H9 (cell line): Measurements from ENCODE around the gene TRABD. TPM values are rescaled to one million over a fixed set of nuclear protein-coding genes. Genes with fewer than 3 reads are reported as not detected.
A peak's percentile ranks its signal among the peaks of the same experiment; 100 is the strongest.

Experiments used
- DNase-seq: peaks from one replicate; pipeline ENCODE4 v3.0.0-alpha.2; 2017
- H2AFZ ChIP-seq: one replicate; pipeline ENCODE4 v1.6.1; 2013; ENCODE audit warnings: mild to moderate bottlenecking, low read length, control low read depth, moderate library complexity
- H2AK5ac ChIP-seq: 2 replicates; pipeline ENCODE4 v1.6.1; 2013; ENCODE audit warnings: low read length, control low read depth, mixed read lengths; ENCODE audit not compliant: insufficient read length
- H2BK120ac ChIP-seq: one replicate; pipeline ENCODE4 v1.6.1; 2013; ENCODE audit warnings: low read depth, mild to moderate bottlenecking, low read length, control low read depth, inconsistent platforms; ENCODE audit not compliant: poor library complexity, severe bottlenecking
- H2BK12ac ChIP-seq: 2 replicates; pipeline ENCODE4 v1.6.1; 2013; ENCODE audit warnings: low read length, control low read depth, mixed read lengths, low read depth; ENCODE audit not compliant: insufficient read length
- H2BK15ac ChIP-seq: 2 replicates; pipeline ENCODE4 v1.6.1; 2013; ENCODE audit warnings: low read depth, low read length, control low read depth
- H2BK20ac ChIP-seq: one replicate; pipeline ENCODE4 v1.6.1; 2013; ENCODE audit warnings: low read depth, mild to moderate bottlenecking, low read length, control low read depth, inconsistent platforms; ENCODE audit not compliant: poor library complexity, severe bottlenecking
- H2BK5ac ChIP-seq: 2 replicates; pipeline ENCODE4 v1.6.1; 2013; ENCODE audit warnings: low read length, control low read depth, mixed read lengths; ENCODE audit not compliant: insufficient read length
- H3K14ac ChIP-seq: 2 replicates; pipeline ENCODE4 v1.6.1; 2013; ENCODE audit warnings: low read length, control low read depth; ENCODE audit not compliant: insufficient read depth
- H3K18ac ChIP-seq: 2 replicates; pipeline ENCODE4 v1.6.1; 2013; ENCODE audit warnings: low read depth, mild to moderate bottlenecking, mixed read lengths, low read length, control low read depth; ENCODE audit not compliant: insufficient read length
- H3K23ac ChIP-seq: 2 replicates; pipeline ENCODE4 v1.6.1; 2013; ENCODE audit warnings: low read length, control low read depth, mixed read lengths, low read depth; ENCODE audit not compliant: insufficient read length
- H3K23me2 ChIP-seq: 2 replicates; pipeline ENCODE4 v1.6.1; 2013; ENCODE audit warnings: low read depth, mild to moderate bottlenecking, mixed read lengths, low read length, control low read depth; ENCODE audit not compliant: insufficient read length, poor library complexity, severe bottlenecking
- H3K27ac ChIP-seq: 2 replicates; pipeline ENCODE4 v1.5.1; 2013; ENCODE audit warnings: low read length, control low read depth, mixed read lengths, low read depth; ENCODE audit not compliant: insufficient read length
- H3K27me3 ChIP-seq: 2 replicates; pipeline ENCODE4 v1.6.1; 2013; ENCODE audit warnings: low read length, control low read depth, inconsistent platforms; ENCODE audit not compliant: insufficient read depth
- H3K4ac ChIP-seq: 2 replicates; pipeline ENCODE4 v1.6.1; 2013; ENCODE audit warnings: low read depth, mild to moderate bottlenecking, control low read depth, inconsistent platforms, low read length, moderate library complexity
- H3K4me1 ChIP-seq: 2 replicates; pipeline ENCODE4 v1.6.1; 2013; ENCODE audit warnings: low read length, control low read depth, inconsistent platforms; ENCODE audit not compliant: insufficient read depth
- H3K4me2 ChIP-seq: 2 replicates; pipeline ENCODE4 v1.6.1; 2013; ENCODE audit warnings: low read length, control low read depth, mixed read lengths; ENCODE audit not compliant: insufficient read length, insufficient read depth
- H3K56ac ChIP-seq: 2 replicates; pipeline ENCODE4 v1.6.1; 2013; ENCODE audit warnings: low read depth, mild to moderate bottlenecking, mixed read lengths, low read length, control low read depth; ENCODE audit not compliant: insufficient read length
- H3K79me1 ChIP-seq: 2 replicates; pipeline ENCODE4 v1.6.1; 2013; ENCODE audit warnings: low read depth, mild to moderate bottlenecking, moderate library complexity, low read length, control low read depth, inconsistent platforms; ENCODE audit not compliant: insufficient read depth, poor library complexity, severe bottlenecking
- H3K79me2 ChIP-seq: 2 replicates; pipeline ENCODE4 v1.6.1; 2013; ENCODE audit warnings: low read length, control low read depth, inconsistent platforms; ENCODE audit not compliant: insufficient read depth
- H3K9ac ChIP-seq: 2 replicates; pipeline ENCODE4 v1.6.1; 2013; ENCODE audit warnings: low read length, control low read depth, mixed read lengths; ENCODE audit not compliant: insufficient read length; ENCODE audit errors: extremely low read depth
- H3K9me3 ChIP-seq: one replicate; pipeline ENCODE4 v1.6.1; 2013; ENCODE audit warnings: low read depth, low read length, inconsistent platforms; ENCODE audit not compliant: control insufficient read depth
- H3T11ph ChIP-seq: one replicate; pipeline ENCODE4 v1.6.1; 2013; ENCODE audit warnings: mild to moderate bottlenecking, low read length, control low read depth, inconsistent platforms
- H4K20me1 ChIP-seq: one replicate; pipeline ENCODE4 v1.6.1; 2013; ENCODE audit not compliant: control insufficient read depth, insufficient read length, insufficient read depth
- H4K5ac ChIP-seq: 2 replicates; pipeline ENCODE4 v1.6.1; 2013; ENCODE audit warnings: low read depth, mild to moderate bottlenecking, mixed read lengths, low read length, control low read depth; ENCODE audit not compliant: insufficient read length
- H4K8ac ChIP-seq: replicated peaks from 2 replicates; pipeline ENCODE4 v1.6.1; 2013; ENCODE audit warnings: low read length, control low read depth, mixed read lengths, low read depth; ENCODE audit not compliant: insufficient read length
- H4K91ac ChIP-seq: 2 replicates; pipeline ENCODE4 v1.6.1; 2013; ENCODE audit warnings: low read depth, mild to moderate bottlenecking, moderate library complexity, mixed read lengths, low read length, control low read depth; ENCODE audit not compliant: insufficient read length
- H3K27ac Mint-ChIP-seq, 3 experiments: 2 replicates in 2 of 3; 3 replicates in 1 of 3; pipeline ENCODE4 v1.8.0; 2020 to 2021; ENCODE audit warnings: mixed read lengths in 3 of 3, mild to moderate bottlenecking in 1 of 3, moderate library complexity in 1 of 3
- H3K27me3 Mint-ChIP-seq: 2 replicates; pipeline ENCODE4 v1.8.0; 2021; ENCODE audit warnings: low read depth, mild to moderate bottlenecking, moderate library complexity, mixed read lengths
- H3K36me3 Mint-ChIP-seq, 3 experiments: 2 replicates in 2 of 3; 3 replicates in 1 of 3; pipeline ENCODE4 v1.8.0; 2020 to 2021; ENCODE audit warnings: low read depth in 3 of 3, mixed read lengths in 3 of 3; ENCODE audit not compliant: insufficient read depth in 1 of 3
- H3K4me1 Mint-ChIP-seq, 2 experiments: 2 replicates each; pipeline ENCODE4 v1.8.0; 2020; ENCODE audit warnings: mixed read lengths in 2 of 2
- H3K4me3 Mint-ChIP-seq, 2 experiments: 2 replicates in 1 of 2; 3 replicates in 1 of 2; pipeline ENCODE4 v1.8.0; 2020 to 2021; ENCODE audit warnings: mild to moderate bottlenecking in 2 of 2, mixed read lengths in 2 of 2, moderate library complexity in 1 of 2
- H3K9me3 Mint-ChIP-seq, 2 experiments: 2 replicates in 1 of 2; 3 replicates in 1 of 2; pipeline ENCODE4 v1.8.0; 2020; ENCODE audit warnings: mild to moderate bottlenecking in 2 of 2, mixed read lengths in 2 of 2, moderate library complexity in 1 of 2
- WGBS: extraction: QIAGEN DNeasy Blood & Tissue Kit; methylation state at CpG from one replicate; pipeline ENCODE4 v1.1.7; 2013; ENCODE audit warnings: missing lambda C conversion rate, low lambda C conversion rate, mixed read lengths; ENCODE audit not compliant: insufficient read length; ENCODE audit errors: extremely low coverage; 5-methylcytosine and 5-hydroxymethylcytosine counted together
- total RNA-seq: library from RNA; stranded (reverse); gene quantifications from 2 replicates; pipeline ENCODE4 v1.2.1, GENCODE V29; 2021
- TF ChIP-seq, protein P1 (sequence below): fragments of 200-600 bp; sonication (generic); conservative IDR thresholded peaks from 3 replicates; pipeline ENCODE4 v1.8.0; 2021; ENCODE audit warnings: antibody characterized with exemption, mild to moderate bottlenecking

Gene TRABD
- total RNA-seq, 1 experiment from 2014 or later: 47.8 TPM

DNA sequence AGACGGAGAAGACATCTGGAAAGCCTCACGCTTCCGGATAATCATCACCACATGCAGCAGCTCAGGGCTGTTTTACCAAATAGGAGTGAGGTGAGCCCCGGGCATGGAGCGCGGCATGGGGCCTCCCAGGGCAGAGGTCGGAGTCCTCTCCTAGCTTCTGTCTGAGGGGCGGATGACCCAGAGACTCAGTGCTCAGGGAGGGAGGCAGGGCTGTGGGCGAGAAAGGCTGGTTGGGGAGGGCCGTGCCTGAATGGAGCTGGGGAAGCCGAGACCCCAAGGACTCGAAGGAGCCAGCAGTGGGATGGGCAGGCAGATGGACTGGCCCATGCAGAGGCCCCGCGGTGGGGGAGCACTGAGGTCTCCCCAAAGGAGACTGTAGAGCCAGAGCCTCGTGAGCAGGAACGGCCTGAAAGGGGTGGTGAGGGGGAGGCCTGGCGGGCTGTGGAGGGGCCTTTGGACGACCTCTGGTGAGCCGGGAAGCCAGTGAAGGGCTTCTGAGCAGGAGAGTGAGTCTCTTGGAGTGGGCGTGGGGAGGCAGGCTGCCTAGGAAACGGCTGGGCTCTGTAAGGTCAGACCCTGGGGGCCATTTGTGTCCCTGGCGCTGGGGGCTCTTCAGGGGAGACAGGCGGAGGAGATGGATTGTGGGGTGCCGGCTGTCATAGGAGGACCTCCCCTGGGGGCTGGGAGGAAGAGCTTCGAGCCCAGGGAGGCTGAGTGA lies 39.8 kb upstream of the TRABD start:
- H3K4me1 Mint-ChIP-seq: peaks cover 2 to 7% of the 10 kb centered on the region in 2 experiments
- Histone ChIP-seq H2BK120ac (no peak overlapping the region), H3K27me3 (no peaks in the 10 kb centered on the region), H2BK12ac (no peak overlapping the region), H2AK5ac (no peak overlapping the region), H4K91ac (no peak overlapping the region), H2AFZ (no peak overlapping the region), H4K20me1 (no peaks in the 10 kb centered on the region), H3K79me2 (no peaks in the 10 kb centered on the region), H2BK20ac (no peak overlapping the region), H3K4ac (no peak overlapping the region), H3K27ac (no peak overlapping the region), H4K8ac (no peak overlapping the region), H3K9me3 (no peaks in the 10 kb centered on the region), H3K4me2 (no peak overlapping the region), H3K23ac (no peak overlapping the region), H3K4me1 (no peaks in the 10 kb centered on the region), H3T11ph (no peak overlapping the region), H3K23me2 (peaks cover 6% of the 10 kb centered on the region), H2BK15ac (no peak overlapping the region), H3K14ac (no peak overlapping the region), H3K56ac (no peak overlapping the region), H3K18ac (no peak overlapping the region), H4K5ac (no peak overlapping the region), H3K79me1 (no peaks in the 10 kb centered on the region), H2BK5ac (no peak overlapping the region), H3K9ac (no peak overlapping the region)
- H3K27me3 Mint-ChIP-seq: peaks cover 28% of the 10 kb centered on the region
- TF ChIP-seq, protein P1, sequence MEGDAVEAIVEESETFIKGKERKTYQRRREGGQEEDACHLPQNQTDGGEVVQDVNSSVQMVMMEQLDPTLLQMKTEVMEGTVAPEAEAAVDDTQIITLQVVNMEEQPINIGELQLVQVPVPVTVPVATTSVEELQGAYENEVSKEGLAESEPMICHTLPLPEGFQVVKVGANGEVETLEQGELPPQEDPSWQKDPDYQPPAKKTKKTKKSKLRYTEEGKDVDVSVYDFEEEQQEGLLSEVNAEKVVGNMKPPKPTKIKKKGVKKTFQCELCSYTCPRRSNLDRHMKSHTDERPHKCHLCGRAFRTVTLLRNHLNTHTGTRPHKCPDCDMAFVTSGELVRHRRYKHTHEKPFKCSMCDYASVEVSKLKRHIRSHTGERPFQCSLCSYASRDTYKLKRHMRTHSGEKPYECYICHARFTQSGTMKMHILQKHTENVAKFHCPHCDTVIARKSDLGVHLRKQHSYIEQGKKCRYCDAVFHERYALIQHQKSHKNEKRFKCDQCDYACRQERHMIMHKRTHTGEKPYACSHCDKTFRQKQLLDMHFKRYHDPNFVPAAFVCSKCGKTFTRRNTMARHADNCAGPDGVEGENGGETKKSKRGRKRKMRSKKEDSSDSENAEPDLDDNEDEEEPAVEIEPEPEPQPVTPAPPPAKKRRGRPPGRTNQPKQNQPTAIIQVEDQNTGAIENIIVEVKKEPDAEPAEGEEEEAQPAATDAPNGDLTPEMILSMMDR: no peak
- H3K4me3 Mint-ChIP-seq: no peak overlapping the region; a peak in 1 of 5 replicates
- no peaks in the 10 kb centered on the region; a peak in 1 of 5 replicates for H3K9me3 Mint-ChIP-seq
- no peak for DNase-seq
- H3K36me3 Mint-ChIP-seq: no peaks in the 10 kb centered on the region; a peak in 1 of 7 replicates
- no CpG with 5 or more reads among the region's 25 CpGs for WGBS
- peak overlapping the region in 1 of 3 experiments; percentile 35; a peak in 1 of 7 replicates for H3K27ac Mint-ChIP-seq
